ENCODE measurements around the gene METTL13.

The METTL13 gene

DNA sequence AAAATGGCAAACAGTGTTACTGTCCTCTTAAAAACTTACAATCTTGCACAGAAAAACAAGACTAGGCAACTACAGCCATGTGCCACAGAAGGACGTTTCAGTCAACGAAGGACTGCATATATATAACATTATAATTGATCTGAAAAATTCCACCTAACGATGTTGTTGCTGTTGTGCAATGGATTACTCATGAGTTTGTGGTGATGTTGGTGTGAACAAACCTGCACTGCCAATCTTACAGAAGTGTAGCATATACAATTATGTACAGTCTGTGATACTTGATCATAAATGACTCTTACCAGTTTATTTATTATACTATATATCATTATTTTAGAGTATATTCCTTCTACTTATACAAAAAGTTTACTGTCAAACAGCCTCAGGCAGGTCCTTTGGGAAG, 32.8 kb upstream of the METTL13 start:
- Histone ChIP-seq H3K4me3 (ENCODE audit: low read length) (no peak overlapping the region), H3K4me1 (ENCODE audit: control insufficient read depth, insufficient read depth, low read length) (peaks cover 6% of the 10 kb centered on the region), H3K36me3 (ENCODE audit: insufficient read depth, low read length) (no peaks in the 10 kb centered on the region), H3K9me3 (replicated peaks; ENCODE audit: low read length) (no peaks in the 10 kb centered on the region), H3K9ac (ENCODE audit: low read depth, low read length) (no peak overlapping the region), H3K27me3 (ENCODE audit: control insufficient read depth, insufficient read depth, low read length) (no peaks in the 10 kb centered on the region), H3K4me2 (ENCODE audit: low read length) (no peak overlapping the region)

- Histone ChIP-seq H3K4me3 (ENCODE audit: low read length) (no peak overlapping the region), H3K9me3 (replicated peaks; ENCODE audit: low read length) (no peaks in the 10 kb centered on the region), H3K27me3 (ENCODE audit: control insufficient read depth, insufficient read depth, low read length) (no peaks in the 10 kb centered on the region), H3K36me3 (ENCODE audit: insufficient read depth, low read length) (no peaks in the 10 kb centered on the region), H3K4me1 (ENCODE audit: control insufficient read depth, insufficient read depth, low read length) (peaks cover 13% of the 10 kb centered on the region), H3K4me2 (ENCODE audit: low read length) (no peak overlapping the region), H3K9ac (ENCODE audit: low read depth, low read length) (no peak overlapping the region)
Measured at GRCh38 chr1:171751221-171751620, 30.2 kb upstream of the METTL13 start.

DNA sequence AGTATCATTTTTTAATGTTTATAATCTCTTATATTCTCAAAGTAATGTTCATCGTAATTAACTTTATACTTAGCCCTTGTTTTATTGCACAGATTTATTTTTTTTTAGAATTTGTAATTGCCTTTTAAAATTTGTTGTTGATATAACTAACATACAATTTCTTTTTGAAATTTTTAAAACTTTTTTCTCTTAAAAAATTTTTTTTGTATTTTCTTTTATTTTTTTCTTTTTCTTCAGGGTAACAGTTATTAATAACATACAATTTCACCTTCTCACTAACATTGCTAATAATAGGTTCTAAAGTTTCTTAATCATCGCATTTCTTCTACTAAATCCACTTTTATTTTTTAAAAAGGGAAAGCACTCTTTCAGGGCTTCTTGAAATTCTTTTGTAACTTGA, 28.3 kb upstream of the METTL13 start:
- Histone ChIP-seq H3K36me3 (ENCODE audit: insufficient read depth, low read length) (no peaks in the 10 kb centered on the region), H3K27me3 (ENCODE audit: control insufficient read depth, insufficient read depth, low read length) (peaks cover 3% of the 10 kb centered on the region), H3K4me1 (ENCODE audit: control insufficient read depth, insufficient read depth, low read length) (peaks cover 13% of the 10 kb centered on the region), H3K9me3 (replicated peaks; ENCODE audit: low read length) (no peaks in the 10 kb centered on the region), H3K9ac (ENCODE audit: low read depth, low read length) (no peak overlapping the region), H3K4me3 (ENCODE audit: low read length) (no peak overlapping the region), H3K4me2 (ENCODE audit: low read length) (no peak overlapping the region)

- H3K27me3 ChIP-seq (ENCODE audit: control insufficient read depth, insufficient read depth, low read length) = peaks cover 3% of the 10 kb centered on the region
- H3K4me3 ChIP-seq (ENCODE audit: low read length) = no peak overlapping the region
- no peaks in the 10 kb centered on the region for H3K9me3 ChIP-seq (replicated peaks; ENCODE audit: low read length)
- peak overlapping the region; percentile 34 for H3K4me2 ChIP-seq (ENCODE audit: low read length)
- no peaks in the 10 kb centered on the region for H3K36me3 ChIP-seq (ENCODE audit: insufficient read depth, low read length)
- peaks cover 13% of the 10 kb centered on the region for H3K4me1 ChIP-seq (ENCODE audit: control insufficient read depth, insufficient read depth, low read length)
- H3K9ac ChIP-seq (ENCODE audit: low read depth, low read length) = peak overlapping the region; percentile 2
Measured at GRCh38 chr1:171753685-171754352, 27.6 kb upstream of the METTL13 start.

DNA sequence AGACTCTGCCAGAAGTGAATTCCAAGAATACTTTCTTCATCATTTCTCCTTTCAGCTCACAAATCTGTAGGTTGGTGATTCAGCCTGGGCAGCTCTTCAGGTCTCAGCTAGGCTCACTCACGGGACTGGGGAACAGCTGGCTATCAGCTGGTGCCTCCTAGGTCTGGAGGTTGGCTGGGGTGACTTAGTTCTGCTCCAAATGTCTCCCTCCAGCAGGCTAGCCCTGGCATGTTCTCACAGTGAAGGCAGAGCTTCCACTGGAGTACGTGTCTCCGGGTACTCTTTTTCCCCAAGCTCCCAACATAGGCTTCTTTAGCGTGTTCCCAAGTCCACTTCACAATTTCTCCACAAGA, 27.1 kb upstream of the METTL13 start:
- Histone ChIP-seq H3K36me3 (ENCODE audit: insufficient read depth, low read length) (no peaks in the 10 kb centered on the region), H3K9me3 (replicated peaks; ENCODE audit: low read length) (no peaks in the 10 kb centered on the region), H3K27me3 (ENCODE audit: control insufficient read depth, insufficient read depth, low read length) (peaks cover 3% of the 10 kb centered on the region), H3K4me3 (ENCODE audit: low read length) (peak overlapping the region; percentile 12), H3K4me2 (ENCODE audit: low read length) (peak overlapping the region; percentile 34), H3K4me1 (ENCODE audit: control insufficient read depth, insufficient read depth, low read length) (peaks cover 13% of the 10 kb centered on the region), H3K9ac (ENCODE audit: low read depth, low read length) (no peak overlapping the region)

GRCh38 chr1:171754971-171755370, 26.5 kb upstream of the METTL13 start:
- peaks cover 3% of the 10 kb centered on the region for H3K27me3 ChIP-seq (ENCODE audit: control insufficient read depth, insufficient read depth, low read length)
- no peak overlapping the region for H3K4me3 ChIP-seq (ENCODE audit: low read length)
- H3K9ac ChIP-seq (ENCODE audit: low read depth, low read length) = no peak overlapping the region
- no peaks in the 10 kb centered on the region for H3K36me3 ChIP-seq (ENCODE audit: insufficient read depth, low read length)
- H3K4me1 ChIP-seq (ENCODE audit: control insufficient read depth, insufficient read depth, low read length) = peaks cover 13% of the 10 kb centered on the region
- no peaks in the 10 kb centered on the region for H3K9me3 ChIP-seq (replicated peaks; ENCODE audit: low read length)
- H3K4me2 ChIP-seq (ENCODE audit: low read length) = peak overlapping the region; percentile 34

DNA sequence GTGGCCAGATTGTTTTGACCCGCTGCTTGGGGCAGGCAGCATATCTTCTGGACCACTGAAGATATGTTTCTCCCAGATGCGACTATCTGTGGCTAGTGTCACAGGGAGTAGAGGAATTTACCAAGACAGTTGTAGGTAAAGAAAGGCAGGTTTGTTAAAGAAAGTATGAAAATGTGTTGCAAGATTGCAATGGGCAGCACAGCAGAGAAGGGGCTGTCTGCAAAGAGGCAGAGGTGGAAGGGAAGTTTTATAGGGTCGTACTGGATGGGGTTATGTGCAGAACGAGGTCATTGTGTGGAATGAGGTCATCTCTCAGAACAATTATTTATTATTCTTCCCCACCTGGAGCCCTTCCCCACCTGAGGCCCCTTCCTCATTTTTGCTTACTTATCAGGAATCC, 24.6 kb upstream of the METTL13 start:
- Histone ChIP-seq H3K9me3 (replicated peaks; ENCODE audit: low read length) (no peaks in the 10 kb centered on the region), H3K27me3 (ENCODE audit: control insufficient read depth, insufficient read depth, low read length) (peaks cover 6% of the 10 kb centered on the region), H3K4me3 (ENCODE audit: low read length) (no peak overlapping the region), H3K4me1 (ENCODE audit: control insufficient read depth, insufficient read depth, low read length) (peaks cover 13% of the 10 kb centered on the region), H3K9ac (ENCODE audit: low read depth, low read length) (no peak overlapping the region), H3K36me3 (ENCODE audit: insufficient read depth, low read length) (no peaks in the 10 kb centered on the region), H3K4me2 (ENCODE audit: low read length) (no peak overlapping the region)

GRCh38 chr1:171758011-171758410, 23.4 kb upstream of the METTL13 start:
- peaks cover 11% of the 10 kb centered on the region for H3K27me3 ChIP-seq (ENCODE audit: control insufficient read depth, insufficient read depth, low read length)
- no peak overlapping the region for H3K9ac ChIP-seq (ENCODE audit: low read depth, low read length)
- no peaks in the 10 kb centered on the region for H3K36me3 ChIP-seq (ENCODE audit: insufficient read depth, low read length)

GRCh38 chr1:171762143-171762563, 19.3 kb upstream of the METTL13 start:
- peaks cover 15% of the 10 kb centered on the region for H3K27me3 ChIP-seq (ENCODE audit: control insufficient read depth, insufficient read depth, low read length)

More at GRCh38 chr1:171758011-171758410, 23.4 kb upstream of the METTL13 start:
- Histone ChIP-seq H3K9me3 (replicated peaks; ENCODE audit: low read length) (no peaks in the 10 kb centered on the region), H3K4me3 (ENCODE audit: low read length) (no peak overlapping the region), H3K4me2 (ENCODE audit: low read length) (no peak overlapping the region), H3K4me1 (ENCODE audit: control insufficient read depth, insufficient read depth, low read length) (peaks cover 13% of the 10 kb centered on the region)

GRCh38 chr1:171763764-171764163, 17.7 kb upstream of the METTL13 start:
- no peaks in the 10 kb centered on the region for H3K4me1 ChIP-seq (ENCODE audit: control insufficient read depth, insufficient read depth, low read length)
- H3K9me3 ChIP-seq (replicated peaks; ENCODE audit: low read length) = no peaks in the 10 kb centered on the region
- no peak overlapping the region for H3K9ac ChIP-seq (ENCODE audit: low read depth, low read length)
- H3K4me2 ChIP-seq (ENCODE audit: low read length) = no peak overlapping the region
- no peaks in the 10 kb centered on the region for H3K36me3 ChIP-seq (ENCODE audit: insufficient read depth, low read length)
- peaks cover 15% of the 10 kb centered on the region for H3K27me3 ChIP-seq (ENCODE audit: control insufficient read depth, insufficient read depth, low read length)
- H3K4me3 ChIP-seq (ENCODE audit: low read length) = no peak overlapping the region

More at GRCh38 chr1:171762143-171762563, 19.3 kb upstream of the METTL13 start:
- no peaks in the 10 kb centered on the region for H3K4me1 ChIP-seq (ENCODE audit: control insufficient read depth, insufficient read depth, low read length)
- no peak overlapping the region for H3K9ac ChIP-seq (ENCODE audit: low read depth, low read length)
- H3K4me2 ChIP-seq (ENCODE audit: low read length) = no peak overlapping the region
- H3K36me3 ChIP-seq (ENCODE audit: insufficient read depth, low read length) = no peaks in the 10 kb centered on the region
- no peak overlapping the region for H3K4me3 ChIP-seq (ENCODE audit: low read length)
- no peaks in the 10 kb centered on the region for H3K9me3 ChIP-seq (replicated peaks; ENCODE audit: low read length)

DNA sequence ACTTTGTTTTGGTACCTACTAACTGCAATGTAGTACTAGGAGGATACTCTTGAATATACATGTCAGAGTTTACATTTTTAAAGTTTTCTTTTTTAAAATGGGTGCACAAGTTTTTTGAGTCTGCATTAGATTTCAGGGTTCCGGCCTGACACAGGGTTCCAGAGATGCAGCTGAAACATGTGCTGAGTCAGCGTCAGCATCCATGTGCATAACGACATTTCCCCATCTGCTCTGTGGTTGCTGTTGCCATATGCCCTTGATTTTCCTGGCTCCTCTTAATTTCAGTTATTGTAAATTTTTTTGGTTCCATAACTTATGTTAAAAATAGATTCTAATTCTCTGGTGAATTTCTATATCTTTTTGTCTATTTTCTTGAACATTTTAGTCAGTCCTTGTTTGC, 12.3 kb upstream of the METTL13 start:
- no peak overlapping the region for H3K4me2 ChIP-seq (ENCODE audit: low read length)
- H3K9me3 ChIP-seq (replicated peaks; ENCODE audit: low read length) = no peaks in the 10 kb centered on the region
- H3K4me3 ChIP-seq (ENCODE audit: low read length) = no peak overlapping the region
- no peaks in the 10 kb centered on the region for H3K4me1 ChIP-seq (ENCODE audit: control insufficient read depth, insufficient read depth, low read length)
- H3K27me3 ChIP-seq (ENCODE audit: control insufficient read depth, insufficient read depth, low read length) = peaks cover 7% of the 10 kb centered on the region
- H3K9ac ChIP-seq (ENCODE audit: low read depth, low read length) = no peak overlapping the region
- H3K36me3 ChIP-seq (ENCODE audit: insufficient read depth, low read length) = no peaks in the 10 kb centered on the region

GRCh38 chr1:171769754-171770153, 11.7 kb upstream of the METTL13 start:
- Histone ChIP-seq H3K4me1 (ENCODE audit: control insufficient read depth, insufficient read depth, low read length) (no peaks in the 10 kb centered on the region), H3K4me2 (ENCODE audit: low read length) (no peak overlapping the region), H3K9me3 (replicated peaks; ENCODE audit: low read length) (no peaks in the 10 kb centered on the region), H3K36me3 (ENCODE audit: insufficient read depth, low read length) (no peaks in the 10 kb centered on the region), H3K4me3 (ENCODE audit: low read length) (no peak overlapping the region), H3K27me3 (ENCODE audit: control insufficient read depth, insufficient read depth, low read length) (peaks cover 10% of the 10 kb centered on the region), H3K9ac (ENCODE audit: low read depth, low read length) (no peak overlapping the region)
